ENCODE results near the gene BAX. TPM values are rescaled to one million over a fixed set of nuclear protein-coding genes. Genes with fewer than 3 reads are reported as not detected.

The BAX gene
- total RNA-seq, 4 donors from 2014 or later: 38.9 to 42.8 (median 42.4) TPM

- Histone ChIP-seq H3K4me3 (no peak overlapping the region), H3K36me3 (no peaks in the 10 kb centered on the region), H3K27ac (no peak overlapping the region), H3K27me3 (no peaks in the 10 kb centered on the region), H3K9me3 (no peaks in the 10 kb centered on the region), H3K4me1 (peaks cover 0 to 5% (median 0%) of the 10 kb centered on the region in 3 donors)
- DNase-seq: no peak
- WGBS, 2 donors: 88 to 94% methylated on average over 5 to 6 of the region's 6 CpGs
- intact Hi-C loops (cut with DNase I): no loop called here
- TF ChIP-seq CTCF (IDR thresholded peaks at IDR 0.05): no peak
- TF ChIP-seq POLR2A (IDR thresholded peaks at IDR 0.05): no peak
Measured at GRCh38 chr19:48943081-48943480, 11.6 kb upstream of the BAX start.

- intact Hi-C loops (cut with DNase I): no loop called here
- Histone ChIP-seq H3K9me3 (no peaks in the 10 kb centered on the region), H3K36me3 (no peaks in the 10 kb centered on the region), H3K4me3 (no peak overlapping the region), H3K27me3 (no peaks in the 10 kb centered on the region), H3K27ac (no peak overlapping the region), H3K4me1 (peaks cover 0 to 5% (median 0%) of the 10 kb centered on the region in 3 donors)
- 90 to 92% methylated on average over 5 of the region's 5 CpGs for WGBS, 2 donors
- TF ChIP-seq CTCF (IDR thresholded peaks at IDR 0.05) (no peak), POLR2A (IDR thresholded peaks at IDR 0.05) (no peak)
- DNase-seq: no peak
Measured at GRCh38 chr19:48945415-48945814, 9.3 kb upstream of the BAX start.

GRCh38 chr19:48945817-48946216 is 8.9 kb upstream of the BAX start:
- 75 to 79% methylated on average over 2 of the region's 2 CpGs for WGBS, 2 donors
- H3K36me3 ChIP-seq: no peaks in the 10 kb centered on the region
- intact Hi-C loops (cut with DNase I): no loop called here

GRCh38 chr19:48946463-48947257 is 8.0 kb upstream of the BAX start:
- H3K27me3 ChIP-seq: no peaks in the 10 kb centered on the region
- intact Hi-C loops (cut with DNase I): no loop called here
- no peaks in the 10 kb centered on the region for H3K36me3 ChIP-seq
- H3K27ac ChIP-seq: no peak overlapping the region
- no peak for DNase-seq
- H3K4me3 ChIP-seq: no peak overlapping the region
- 40% methylated on average over 4 of the region's 9 CpGs; no CpG with 5 or more reads in 1 of the 2 donors for WGBS, 2 donors
- peaks cover 0 to 5% (median 0%) of the 10 kb centered on the region in 3 donors for H3K4me1 ChIP-seq
- no peaks in the 10 kb centered on the region for H3K9me3 ChIP-seq
- TF ChIP-seq POLR2A (IDR thresholded peaks at IDR 0.05): no peak

More at GRCh38 chr19:48945817-48946216, 8.9 kb upstream of the BAX start:
- TF ChIP-seq CTCF (IDR thresholded peaks at IDR 0.05) (no peak), POLR2A (IDR thresholded peaks at IDR 0.05) (no peak)
- H3K9me3 ChIP-seq: no peaks in the 10 kb centered on the region
- peaks cover 0 to 5% (median 0%) of the 10 kb centered on the region in 3 donors for H3K4me1 ChIP-seq
- H3K4me3 ChIP-seq: no peak overlapping the region
- no peak for DNase-seq
- no peak overlapping the region for H3K27ac ChIP-seq
- H3K27me3 ChIP-seq: no peaks in the 10 kb centered on the region

- Histone ChIP-seq H3K4me3 (no peak overlapping the region), H3K9me3 (no peaks in the 10 kb centered on the region), H3K36me3 (no peaks in the 10 kb centered on the region), H3K27ac (no peak overlapping the region), H3K4me1 (peaks cover 0 to 5% (median 0%) of the 10 kb centered on the region in 3 donors), H3K27me3 (no peaks in the 10 kb centered on the region)
- intact Hi-C loops (cut with DNase I): no loop called here
- 89 to 96% methylated on average over 3 of the region's 3 CpGs for WGBS, 2 donors
- TF ChIP-seq CTCF (IDR thresholded peaks at IDR 0.05) (no peak), POLR2A (IDR thresholded peaks at IDR 0.05) (no peak)
- DNase-seq: no peak
Measured at GRCh38 chr19:48947258-48947542, 7.5 kb upstream of the BAX start.

All from esophagus squamous epithelium (tissue), 5 donors.